Omental fat pad (tissue), 4 donors: ENCODE measurements around the gene SLC38A8. TPM values are rescaled to one million over a fixed set of nuclear protein-coding genes. Genes with fewer than 3 reads are reported as not detected.
A peak's percentile ranks its signal among the peaks of the same experiment; 100 is the strongest.

Experiments used
- ATAC-seq: fragments of 150-250 bp; one replicate; pipeline ENCODE4 v1.9.1; 2016; ENCODE audit warnings: mild to moderate bottlenecking, moderate library complexity; ENCODE audit not compliant: low FRiP score
- DNase-seq: peaks from one replicate; pipeline ENCODE4 v3.0.0-alpha.2; 2019; ENCODE audit warnings: low spot score
- total RNA-seq, 4 donors: library from RNA; depleted of rRNA; stranded (reverse); fragments of >200 nt; gene quantifications; one replicate each; pipeline ENCODE4 v1.1.0, GENCODE V29; 2016
- TF ChIP-seq, protein P1 (sequence below), 3 donors: fragments of 450-650 bp; IDR thresholded peaks; one replicate each; pipeline ENCODE4 v1.5.1; 2016 to 2017; ENCODE audit warnings: antibody characterized with exemption in 3 of 3, mild to moderate bottlenecking in 3 of 3, moderate library complexity in 2 of 3

SLC38A8 gene
- total RNA-seq, 4 donors from 2014 or later = not detected

GRCh38 chr16:84050316-84050715 is 7.7 kb upstream of the SLC38A8 start:
- TF ChIP-seq, protein P1, sequence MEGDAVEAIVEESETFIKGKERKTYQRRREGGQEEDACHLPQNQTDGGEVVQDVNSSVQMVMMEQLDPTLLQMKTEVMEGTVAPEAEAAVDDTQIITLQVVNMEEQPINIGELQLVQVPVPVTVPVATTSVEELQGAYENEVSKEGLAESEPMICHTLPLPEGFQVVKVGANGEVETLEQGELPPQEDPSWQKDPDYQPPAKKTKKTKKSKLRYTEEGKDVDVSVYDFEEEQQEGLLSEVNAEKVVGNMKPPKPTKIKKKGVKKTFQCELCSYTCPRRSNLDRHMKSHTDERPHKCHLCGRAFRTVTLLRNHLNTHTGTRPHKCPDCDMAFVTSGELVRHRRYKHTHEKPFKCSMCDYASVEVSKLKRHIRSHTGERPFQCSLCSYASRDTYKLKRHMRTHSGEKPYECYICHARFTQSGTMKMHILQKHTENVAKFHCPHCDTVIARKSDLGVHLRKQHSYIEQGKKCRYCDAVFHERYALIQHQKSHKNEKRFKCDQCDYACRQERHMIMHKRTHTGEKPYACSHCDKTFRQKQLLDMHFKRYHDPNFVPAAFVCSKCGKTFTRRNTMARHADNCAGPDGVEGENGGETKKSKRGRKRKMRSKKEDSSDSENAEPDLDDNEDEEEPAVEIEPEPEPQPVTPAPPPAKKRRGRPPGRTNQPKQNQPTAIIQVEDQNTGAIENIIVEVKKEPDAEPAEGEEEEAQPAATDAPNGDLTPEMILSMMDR (IDR thresholded peaks at IDR 0.05) = no peak
- DNase-seq (no peak), ATAC-seq (no peak)

DNA sequence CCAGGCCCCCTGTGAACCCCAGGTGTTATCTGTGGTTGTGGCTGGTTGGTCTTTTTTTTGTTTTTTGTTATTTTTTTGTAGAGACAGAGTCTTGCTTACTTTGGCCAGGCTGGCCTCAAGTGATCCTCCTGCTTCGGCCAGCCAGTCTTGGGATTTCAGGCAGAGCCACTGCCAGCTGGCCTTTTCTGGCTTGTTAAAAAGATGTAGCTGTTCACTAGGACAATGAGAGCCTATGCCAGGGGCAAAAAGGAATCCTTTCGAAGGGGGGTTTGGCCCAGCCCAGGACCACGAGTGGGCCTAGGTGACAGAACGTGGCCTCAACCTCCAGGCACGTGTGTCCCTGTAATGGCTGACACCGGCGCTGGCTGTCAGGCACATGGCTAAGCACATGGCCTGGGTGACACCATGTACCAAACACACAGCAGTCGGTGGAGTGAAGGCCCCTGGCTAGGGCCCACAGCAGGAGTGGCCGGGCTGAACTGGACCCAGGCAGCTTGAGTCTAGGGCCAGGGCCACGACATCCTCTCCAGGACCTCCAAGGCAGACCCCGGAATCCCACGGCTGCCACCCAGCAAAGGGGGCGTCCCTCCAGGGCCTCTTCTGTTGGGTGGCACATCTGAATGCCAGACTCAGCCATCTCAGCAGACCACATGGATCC is 6.9 kb upstream of the SLC38A8 start:
- DNase-seq = no peak
- TF ChIP-seq, protein P1 (IDR thresholded peaks at IDR 0.05) = no peak
- ATAC-seq = no peak

- TF ChIP-seq, protein P1 (IDR thresholded peaks at IDR 0.05) = no peak
- ATAC-seq = no peak
- DNase-seq = no peak
Measured at GRCh38 chr16:84048871-84049270, 6.3 kb upstream of the SLC38A8 start.

- TF ChIP-seq, protein P1 (IDR thresholded peaks at IDR 0.05) = no peak
- ATAC-seq = no peak
- DNase-seq = no peak
Measured at GRCh38 chr16:84048270-84048669, 5.7 kb upstream of the SLC38A8 start.

GRCh38 chr16:84047626-84048025 is 5.0 kb upstream of the SLC38A8 start:
- peak; percentile 23 for ATAC-seq
- TF ChIP-seq, protein P1 (IDR thresholded peaks at IDR 0.05) = no peak
- DNase-seq = no peak

DNA sequence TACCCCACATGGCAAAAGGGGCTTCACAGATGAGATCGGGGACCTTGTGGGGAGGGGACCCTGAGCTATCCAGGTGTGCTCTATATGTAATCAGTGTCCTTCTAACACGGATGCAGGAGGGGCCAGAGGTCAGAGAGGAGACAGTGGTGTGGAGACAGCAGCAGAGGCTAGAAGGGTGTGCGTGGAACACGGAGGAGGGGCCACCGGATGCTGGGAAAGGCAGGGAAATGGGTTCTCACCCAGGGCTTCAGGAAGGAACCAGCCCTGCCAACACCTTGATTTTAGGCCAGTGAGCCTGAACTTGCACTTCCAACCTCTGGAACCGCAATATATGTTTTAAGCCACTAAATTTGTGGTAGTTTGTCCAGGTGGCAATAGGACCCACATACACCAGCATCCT is 4.6 kb upstream of the SLC38A8 start:
- ATAC-seq (no peak), DNase-seq (no peak)
- TF ChIP-seq, protein P1 (IDR thresholded peaks at IDR 0.05) = no peak

DNA sequence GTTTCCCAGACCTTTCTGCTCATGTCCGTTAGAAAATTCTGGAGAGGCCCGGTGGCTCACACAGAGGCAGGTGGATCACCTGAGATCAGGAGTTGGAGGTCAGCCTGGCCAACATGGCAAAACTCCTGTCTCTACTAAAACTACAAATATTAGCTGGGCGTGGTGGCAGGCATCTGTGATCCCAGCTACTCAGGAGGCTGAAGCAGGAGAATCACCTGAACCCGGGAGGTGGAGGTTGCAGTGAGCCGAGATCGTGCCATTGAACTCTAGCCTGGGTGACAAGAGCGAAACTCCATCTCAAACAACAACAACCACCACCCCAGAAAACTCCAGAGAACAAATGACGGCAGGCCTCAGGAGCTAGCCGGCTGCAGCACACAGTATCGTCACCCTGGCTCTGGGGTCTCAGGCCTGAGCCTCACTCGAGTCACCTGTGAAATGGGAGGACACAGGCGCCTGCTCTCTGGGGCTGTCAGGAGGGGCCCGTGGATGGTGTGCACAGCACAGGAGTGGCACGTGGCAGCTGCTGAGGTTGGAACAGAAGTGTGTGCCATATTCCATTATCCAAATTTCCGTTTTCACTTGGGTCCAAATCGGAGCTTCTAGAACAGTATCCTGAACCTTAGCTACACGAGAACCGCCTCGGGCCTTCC is 3.3 kb upstream of the SLC38A8 start:
- DNase-seq (no peak), ATAC-seq (no peak)
- TF ChIP-seq, protein P1 (IDR thresholded peaks at IDR 0.05) = no peak
